Upper lobe of left lung (tissue), 6 donors: ENCODE results near the gene MYLK. TPM values are rescaled to one million over a fixed set of nuclear protein-coding genes. Genes with fewer than 3 reads are reported as not detected.
"Not testable (repeated sequence)": the region's sequence is repeated elsewhere in the genome, so short reads cannot be mapped to it uniquely, and the experiment has no call there.

Source experiments
- ATAC-seq, 2 donors: fragments of 200-7000 bp; cut with Tn5 transposase; one replicate each; pipeline ENCODE4 v1.9.1; 2022; ENCODE audit warnings: mild to moderate bottlenecking in 2 of 2, moderate library complexity in 2 of 2; ENCODE audit not compliant: low FRiP score in 2 of 2
- DNase-seq, 2 donors: peaks; one replicate each; pipeline ENCODE4 v3.0.0-alpha.2; 2019 to 2020
- H3K27ac ChIP-seq, 4 donors: fragments of 200-600 bp; sonication (generic); one replicate each; pipeline ENCODE4 v1.5.1; 2016 to 2019
- H3K27me3 ChIP-seq, 4 donors: fragments of 200-600 bp; sonication (generic); one replicate each; pipeline ENCODE4 v1.5.1; 2017 to 2019
- H3K36me3 ChIP-seq, 4 donors: fragments of 200-600 bp; sonication (generic); one replicate each; pipeline ENCODE4 v1.5.1; 2016 to 2019
- H3K4me1 ChIP-seq, 4 donors: fragments of 200-600 bp; sonication (generic); one replicate each; pipeline ENCODE4 v1.5.1; 2018 to 2019
- H3K4me3 ChIP-seq, 4 donors: fragments of 200-600 bp; sonication (generic); one replicate each; pipeline ENCODE4 v1.5.1; 2017 to 2019; ENCODE audit warnings: mild to moderate bottlenecking in 2 of 4, moderate library complexity in 1 of 4
- H3K9me3 ChIP-seq, 4 donors: fragments of 200-600 bp; sonication (generic); one replicate each; pipeline ENCODE4 v1.5.1; 2018 to 2019
- CTCF ChIP-seq, 6 experiments: fragments of 450-650 bp in 4 of 6; fragments of 200-600 bp in 2 of 6; sonication (generic) in 2 of 6; IDR thresholded peaks; one replicate each; pipeline ENCODE4 v1.5.1; 2016 to 2019; ENCODE audit warnings: antibody characterized with exemption in 6 of 6
- EP300 ChIP-seq, 4 donors: sonication (generic); formaldehyde crosslinking; IDR thresholded peaks; one replicate each; pipeline ENCODE4 v1.5.1; 2017; ENCODE audit warnings: antibody characterized with exemption in 4 of 4, control low read depth in 2 of 4
- POLR2A ChIP-seq, 4 donors: fragments of 450-650 bp; IDR thresholded peaks; one replicate each; pipeline ENCODE4 v1.5.1; 2016 to 2017; ENCODE audit warnings: antibody characterized with exemption in 4 of 4, mild to moderate bottlenecking in 2 of 4
- POLR2AphosphoS5 ChIP-seq, 2 donors: sonication (generic); formaldehyde crosslinking; IDR thresholded peaks; one replicate each; pipeline ENCODE4 v1.5.1; 2017; ENCODE audit warnings: antibody characterized with exemption in 2 of 2
- WGBS, 2 donors: methylation state at CpG; one replicate each; pipeline ENCODE4 v1.1.5; 2017 to 2018; 5-methylcytosine and 5-hydroxymethylcytosine counted together
- total RNA-seq, 6 donors: library from RNA; depleted of rRNA in 4 of 6; stranded (reverse); fragments of >200 nt in 4 of 6; gene quantifications; one replicate each; pipeline versions ENCODE4 v1.1.0 to v1.2.1, GENCODE V29; 2016 to 2021
- donor health status: DM: no; HTN: no; CAD: no; lungs with moderate emphysema.
- donor health status: DM: no; HTN: yes; CAD: no; lungs with severe emphysema.

Gene MYLK
- total RNA-seq, 6 donors from 2014 or later, result 105 to 378 (median 160) TPM

GRCh38 chr3:123907720-123908119 lies 23.6 kb upstream of the MYLK start:
- DNase-seq (no peak), ATAC-seq (no peak)
- WGBS, 2 donors, result 72 to 85% methylated on average over 2 of the region's 2 CpGs
- H3K27ac ChIP-seq, result no peak overlapping the region
- no peaks in the 10 kb centered on the region for H3K4me1 ChIP-seq
- H3K4me3 ChIP-seq, result no peak overlapping the region
- TF ChIP-seq EP300 (IDR thresholded peaks at IDR 0.05), result no peak
- no peak for TF ChIP-seq POLR2A (IDR thresholded peaks at IDR 0.05)
- no peak for TF ChIP-seq POLR2AphosphoS5 (IDR thresholded peaks at IDR 0.05)
- TF ChIP-seq CTCF (IDR thresholded peaks at IDR 0.05), result no peak
- H3K27me3 ChIP-seq, result no peaks in the 10 kb centered on the region
- H3K36me3 ChIP-seq, result no peaks in the 10 kb centered on the region
- no peaks in the 10 kb centered on the region for H3K9me3 ChIP-seq

GRCh38 chr3:123899300-123899865 lies 15.3 kb upstream of the MYLK start:
- H3K27me3 ChIP-seq, result no peaks in the 10 kb centered on the region
- DNase-seq, result no peak
- 91 to 93% methylated on average over 5 of the region's 5 CpGs for WGBS, 2 donors
- no peaks in the 10 kb centered on the region for H3K9me3 ChIP-seq
- H3K36me3 ChIP-seq, result no peaks in the 10 kb centered on the region
- no peak overlapping the region for H3K27ac ChIP-seq
- TF ChIP-seq POLR2A (IDR thresholded peaks at IDR 0.05), result no peak
- TF ChIP-seq POLR2AphosphoS5 (IDR thresholded peaks at IDR 0.05), result no peak
- no peak for TF ChIP-seq EP300 (IDR thresholded peaks at IDR 0.05)
- TF ChIP-seq CTCF (IDR thresholded peaks at IDR 0.05), result no peak
- no peak overlapping the region for H3K4me3 ChIP-seq
- ATAC-seq, result no peak
- no peaks in the 10 kb centered on the region for H3K4me1 ChIP-seq

GRCh38 chr3:123893012-123893411 lies 8.9 kb upstream of the MYLK start:
- no peak overlapping the region for H3K27ac ChIP-seq
- WGBS, 2 donors, result 86 to 89% methylated on average over 1 of the region's 1 CpG
- DNase-seq, result no peak
- H3K27me3 ChIP-seq, result no peaks in the 10 kb centered on the region
- no peaks in the 10 kb centered on the region for H3K4me1 ChIP-seq
- no peaks in the 10 kb centered on the region for H3K36me3 ChIP-seq
- ATAC-seq, result no peak
- no peak overlapping the region for H3K4me3 ChIP-seq
- TF ChIP-seq POLR2AphosphoS5 (IDR thresholded peaks at IDR 0.05) (no peak), EP300 (IDR thresholded peaks at IDR 0.05) (no peak), CTCF (IDR thresholded peaks at IDR 0.05) (no peak), POLR2A (IDR thresholded peaks at IDR 0.05) (no peak)
- peaks cover 0 to 18% (median 3%) of the 10 kb centered on the region in 4 donors for H3K9me3 ChIP-seq

GRCh38 chr3:123892195-123892594 lies 8.1 kb upstream of the MYLK start:
- WGBS, 2 donors, result 0% methylated on average over 1 of the region's 1 CpG
- Histone ChIP-seq H3K27ac (no peak overlapping the region), H3K4me1 (no peaks in the 10 kb centered on the region), H3K27me3 (no peaks in the 10 kb centered on the region), H3K36me3 (no peaks in the 10 kb centered on the region), H3K9me3 (peaks cover 0 to 18% (median 3%) of the 10 kb centered on the region in 4 donors), H3K4me3 (no peak overlapping the region)
- TF ChIP-seq EP300 (IDR thresholded peaks at IDR 0.05), result no peak
- TF ChIP-seq POLR2AphosphoS5 (IDR thresholded peaks at IDR 0.05), result no peak
- no peak for TF ChIP-seq POLR2A (IDR thresholded peaks at IDR 0.05)
- TF ChIP-seq CTCF (IDR thresholded peaks at IDR 0.05), result no peak
- ATAC-seq (no peak), DNase-seq (no peak)

- peaks cover 0 to 18% (median 3%) of the 10 kb centered on the region in 4 donors for H3K9me3 ChIP-seq
- not testable (repeated sequence) for H3K4me3 ChIP-seq, ATAC-seq, H3K27me3 ChIP-seq, H3K27ac ChIP-seq, DNase-seq, H3K36me3 ChIP-seq, H3K4me1 ChIP-seq
- 71 to 78% methylated on average over 1 of the region's 1 CpG for WGBS, 2 donors
Measured at GRCh38 chr3:123890991-123891390, 6.9 kb upstream of the MYLK start.

GRCh38 chr3:123890162-123890561 lies 6.0 kb upstream of the MYLK start:
- not testable (repeated sequence) for H3K4me1 ChIP-seq, ATAC-seq, H3K36me3 ChIP-seq, DNase-seq, H3K27me3 ChIP-seq, H3K4me3 ChIP-seq, H3K27ac ChIP-seq
- WGBS, 2 donors, result 94% methylated on average over 3 of the region's 3 CpGs
- H3K9me3 ChIP-seq, result peaks cover 0 to 18% (median 3%) of the 10 kb centered on the region in 4 donors
